Astrocyte (in vitro differentiated cells and primary cell): Measurements from ENCODE around the gene KCNMB2. TPM values are rescaled to one million over a fixed set of nuclear protein-coding genes. Genes with fewer than 3 reads are reported as not detected.
"Not testable (repeated sequence)": the region's sequence is repeated elsewhere in the genome, so short reads cannot be mapped to it uniquely, and the experiment has no call there.

Source experiments
- DNase-seq: peaks from one replicate; pipeline ENCODE4 v3.0.0-alpha.2; 2010; ENCODE audit warnings: low read depth
- FAIRE-seq: peaks from 2 replicates; lab custom pipeline; 2011; peaks lifted over from hg19 to GRCh38; lab: Jason Lieb, UNC
- H2AFZ ChIP-seq: 2 replicates; pipeline ENCODE4 v1.6.0; 2012; ENCODE audit warnings: low read depth, low read length, inconsistent platforms
- H3K27ac ChIP-seq: 2 replicates; pipeline ENCODE4 v1.5.1; 2011; ENCODE audit warnings: low read depth, low read length, inconsistent platforms
- H3K27me3 ChIP-seq: 2 replicates; pipeline ENCODE4 v1.6.0; 2011; ENCODE audit warnings: low read length, inconsistent platforms; ENCODE audit not compliant: insufficient read depth
- H3K36me3 ChIP-seq: 2 replicates; pipeline ENCODE4 v1.5.1; 2011; ENCODE audit warnings: low read length, inconsistent platforms; ENCODE audit not compliant: insufficient read depth
- H3K4me1 ChIP-seq: 2 replicates; pipeline ENCODE4 v1.5.1; 2011; ENCODE audit warnings: low read length, inconsistent platforms; ENCODE audit not compliant: insufficient read depth
- H3K4me2 ChIP-seq: 2 replicates; pipeline ENCODE4 v1.6.0; 2012; ENCODE audit warnings: low read length, inconsistent platforms
- H3K4me3 ChIP-seq: 2 replicates; pipeline ENCODE4 v1.5.1; 2011; ENCODE audit warnings: low read depth, mild to moderate bottlenecking, low read length, inconsistent platforms; ENCODE audit not compliant: insufficient read depth
- H3K79me2 ChIP-seq: 2 replicates; pipeline ENCODE4 v1.6.0; 2012; ENCODE audit warnings: mild to moderate bottlenecking, low read length, inconsistent platforms; ENCODE audit not compliant: insufficient read depth
- H3K9ac ChIP-seq: 2 replicates; pipeline ENCODE4 v1.6.0; 2012; ENCODE audit warnings: mild to moderate bottlenecking, low read length, inconsistent platforms
- H3K9me3 ChIP-seq: 2 replicates; pipeline ENCODE4 v1.5.1; 2012; ENCODE audit warnings: low read depth, mild to moderate bottlenecking, low read length, inconsistent platforms; ENCODE audit not compliant: insufficient read depth
- H4K20me1 ChIP-seq: 2 replicates; pipeline ENCODE4 v1.6.0; 2012; ENCODE audit warnings: low read length, inconsistent platforms; ENCODE audit not compliant: insufficient read depth
- H3K27ac Mint-ChIP-seq: one replicate; pipeline ENCODE4 v1.8.0; 2021; ENCODE audit warnings: mild to moderate bottlenecking, mixed read lengths; ENCODE audit not compliant: unreplicated experiment
- H3K27me3 Mint-ChIP-seq: one replicate; pipeline ENCODE4 v1.8.0; 2021; ENCODE audit warnings: low read depth, mixed read lengths; ENCODE audit not compliant: unreplicated experiment
- H3K36me3 Mint-ChIP-seq: one replicate; pipeline ENCODE4 v1.8.0; 2021; ENCODE audit warnings: low read depth, mixed read lengths; ENCODE audit not compliant: unreplicated experiment
- H3K4me1 Mint-ChIP-seq: one replicate; pipeline ENCODE4 v1.8.0; 2021; ENCODE audit warnings: low read depth, mixed read lengths; ENCODE audit not compliant: unreplicated experiment
- H3K4me3 Mint-ChIP-seq: one replicate; pipeline ENCODE4 v1.8.0; 2021; ENCODE audit warnings: mild to moderate bottlenecking, moderate library complexity, mixed read lengths; ENCODE audit not compliant: unreplicated experiment
- H3K9me3 Mint-ChIP-seq: one replicate; pipeline ENCODE4 v1.8.0; 2021; ENCODE audit warnings: mild to moderate bottlenecking, mixed read lengths; ENCODE audit not compliant: unreplicated experiment
- EZH2 ChIP-seq: IDR thresholded peaks from 2 replicates; pipeline ENCODE4 v1.6.1; 2012; ENCODE audit warnings: mild to moderate bottlenecking, low read length, inconsistent platforms; ENCODE audit not compliant: insufficient read depth
- total RNA-seq: library from RNA; stranded (reverse); gene quantifications from 2 replicates; pipeline ENCODE4 v1.2.1, GENCODE V29; 2021
- TF ChIP-seq, protein P1 (sequence below): IDR thresholded peaks from 2 replicates; pipeline ENCODE4 v1.5.1; 2011; ENCODE audit warnings: low read depth, mild to moderate bottlenecking, inconsistent platforms, low read length, moderate library complexity; ENCODE audit not compliant: insufficient read depth

The KCNMB2 gene
- total RNA-seq, 1 donor from 2014 or later = not detected

- Histone ChIP-seq H3K4me2 (no peak overlapping the region), H3K36me3 (no peaks in the 10 kb centered on the region), H3K27me3 (no peaks in the 10 kb centered on the region), H4K20me1 (no peaks in the 10 kb centered on the region), H3K79me2 (no peaks in the 10 kb centered on the region), H2AFZ (no peak overlapping the region), H3K27ac (no peak overlapping the region), H3K4me1 (no peaks in the 10 kb centered on the region), H3K9me3 (no peaks in the 10 kb centered on the region), H3K9ac (no peak overlapping the region), H3K4me3 (no peak overlapping the region)
- no peak for DNase-seq
- H3K9me3 Mint-ChIP-seq = no peaks in the 10 kb centered on the region
- H3K27ac Mint-ChIP-seq = no peak overlapping the region
- TF ChIP-seq EZH2 = no peak
- TF ChIP-seq, protein P1, sequence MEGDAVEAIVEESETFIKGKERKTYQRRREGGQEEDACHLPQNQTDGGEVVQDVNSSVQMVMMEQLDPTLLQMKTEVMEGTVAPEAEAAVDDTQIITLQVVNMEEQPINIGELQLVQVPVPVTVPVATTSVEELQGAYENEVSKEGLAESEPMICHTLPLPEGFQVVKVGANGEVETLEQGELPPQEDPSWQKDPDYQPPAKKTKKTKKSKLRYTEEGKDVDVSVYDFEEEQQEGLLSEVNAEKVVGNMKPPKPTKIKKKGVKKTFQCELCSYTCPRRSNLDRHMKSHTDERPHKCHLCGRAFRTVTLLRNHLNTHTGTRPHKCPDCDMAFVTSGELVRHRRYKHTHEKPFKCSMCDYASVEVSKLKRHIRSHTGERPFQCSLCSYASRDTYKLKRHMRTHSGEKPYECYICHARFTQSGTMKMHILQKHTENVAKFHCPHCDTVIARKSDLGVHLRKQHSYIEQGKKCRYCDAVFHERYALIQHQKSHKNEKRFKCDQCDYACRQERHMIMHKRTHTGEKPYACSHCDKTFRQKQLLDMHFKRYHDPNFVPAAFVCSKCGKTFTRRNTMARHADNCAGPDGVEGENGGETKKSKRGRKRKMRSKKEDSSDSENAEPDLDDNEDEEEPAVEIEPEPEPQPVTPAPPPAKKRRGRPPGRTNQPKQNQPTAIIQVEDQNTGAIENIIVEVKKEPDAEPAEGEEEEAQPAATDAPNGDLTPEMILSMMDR = no peak
- peaks cover 15% of the 10 kb centered on the region for H3K27me3 Mint-ChIP-seq
- H3K36me3 Mint-ChIP-seq = no peaks in the 10 kb centered on the region
- no peak overlapping the region for H3K4me3 Mint-ChIP-seq
- peaks cover 9% of the 10 kb centered on the region for H3K4me1 Mint-ChIP-seq
- FAIRE-seq = no peak
Observed at GRCh38 chr3:178540184-178540583, 3.9 kb downstream of the KCNMB2 start.

GRCh38 chr3:178545337-178545736 is 9.1 kb downstream of the KCNMB2 start:
- H3K9me3 Mint-ChIP-seq = no peaks in the 10 kb centered on the region
- H3K27me3 ChIP-seq = no peaks in the 10 kb centered on the region
- H3K4me1 ChIP-seq = no peaks in the 10 kb centered on the region
- no peaks in the 10 kb centered on the region for H3K9me3 ChIP-seq
- DNase-seq (no peak), FAIRE-seq (no peak)
- no peaks in the 10 kb centered on the region for H3K4me1 Mint-ChIP-seq
- H2AFZ ChIP-seq = no peak overlapping the region
- no peak overlapping the region for H3K9ac ChIP-seq
- no peak overlapping the region for H3K4me3 ChIP-seq
- no peaks in the 10 kb centered on the region for H3K36me3 ChIP-seq
- H3K27me3 Mint-ChIP-seq = no peaks in the 10 kb centered on the region
- H3K4me2 ChIP-seq = no peak overlapping the region
- H3K36me3 Mint-ChIP-seq = no peaks in the 10 kb centered on the region
- TF ChIP-seq, protein P1 = no peak
- no peak for TF ChIP-seq EZH2
- no peaks in the 10 kb centered on the region for H3K79me2 ChIP-seq
- H3K27ac ChIP-seq = no peak overlapping the region
- no peak overlapping the region for H3K27ac Mint-ChIP-seq
- H4K20me1 ChIP-seq = no peaks in the 10 kb centered on the region
- H3K4me3 Mint-ChIP-seq = no peak overlapping the region

GRCh38 chr3:178546079-178546478 is 9.8 kb downstream of the KCNMB2 start:
- DNase-seq = no peak

DNA sequence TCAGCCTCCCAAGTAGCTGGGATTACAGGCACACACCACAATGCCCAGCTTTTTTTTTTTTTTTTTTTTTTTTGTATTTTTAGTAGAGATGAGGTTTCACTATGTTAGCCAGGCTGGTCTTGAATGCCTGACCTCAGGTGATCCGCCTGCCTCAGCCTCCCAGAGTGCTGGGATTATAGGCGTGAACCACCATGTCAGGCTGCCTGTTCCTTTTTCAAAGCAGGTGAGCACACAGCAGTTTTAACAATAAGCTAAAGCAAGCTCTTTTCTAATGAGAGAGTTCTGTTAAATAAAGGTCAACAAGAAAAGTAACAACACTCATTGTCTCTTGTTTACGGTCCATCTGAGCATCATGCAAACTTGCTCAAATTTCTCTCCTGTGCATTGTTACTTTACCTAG is 13.2 kb downstream of the KCNMB2 start:
- H3K4me2 ChIP-seq, H3K27ac ChIP-seq, H3K27ac Mint-ChIP-seq, H3K9me3 ChIP-seq, H3K27me3 ChIP-seq, H4K20me1 ChIP-seq, H3K36me3 Mint-ChIP-seq, H3K4me3 ChIP-seq, H3K9me3 Mint-ChIP-seq, DNase-seq, H3K27me3 Mint-ChIP-seq, H3K9ac ChIP-seq, H2AFZ ChIP-seq, H3K4me1 ChIP-seq, FAIRE-seq, H3K4me1 Mint-ChIP-seq, H3K4me3 Mint-ChIP-seq, H3K36me3 ChIP-seq, H3K79me2 ChIP-seq: not testable (repeated sequence)

More at GRCh38 chr3:178546079-178546478, 9.8 kb downstream of the KCNMB2 start:
- Histone ChIP-seq H3K27me3 (no peaks in the 10 kb centered on the region), H3K9me3 (no peaks in the 10 kb centered on the region), H3K27ac (no peak overlapping the region), H3K9ac (no peak overlapping the region), H3K4me3 (no peak overlapping the region), H3K36me3 (no peaks in the 10 kb centered on the region), H2AFZ (no peak overlapping the region), H3K4me1 (no peaks in the 10 kb centered on the region), H4K20me1 (no peaks in the 10 kb centered on the region), H3K4me2 (no peak overlapping the region), H3K79me2 (no peaks in the 10 kb centered on the region)
- Mint-ChIP-seq H3K4me1 (no peaks in the 10 kb centered on the region), H3K27ac (no peak overlapping the region), H3K9me3 (no peaks in the 10 kb centered on the region), H3K4me3 (no peak overlapping the region), H3K27me3 (no peaks in the 10 kb centered on the region), H3K36me3 (no peaks in the 10 kb centered on the region)
- TF ChIP-seq EZH2 = no peak
- TF ChIP-seq, protein P1 = no peak
- FAIRE-seq = no peak
